ENCODE data around the gene PLXNA3. TPM values are rescaled to one million over a fixed set of nuclear protein-coding genes. Genes with fewer than 3 reads are reported as not detected.

Gene PLXNA3
- polyA plus RNA-seq, 3 donors, result 0.02 to 10.9 TPM; not detected in 1

DNA sequence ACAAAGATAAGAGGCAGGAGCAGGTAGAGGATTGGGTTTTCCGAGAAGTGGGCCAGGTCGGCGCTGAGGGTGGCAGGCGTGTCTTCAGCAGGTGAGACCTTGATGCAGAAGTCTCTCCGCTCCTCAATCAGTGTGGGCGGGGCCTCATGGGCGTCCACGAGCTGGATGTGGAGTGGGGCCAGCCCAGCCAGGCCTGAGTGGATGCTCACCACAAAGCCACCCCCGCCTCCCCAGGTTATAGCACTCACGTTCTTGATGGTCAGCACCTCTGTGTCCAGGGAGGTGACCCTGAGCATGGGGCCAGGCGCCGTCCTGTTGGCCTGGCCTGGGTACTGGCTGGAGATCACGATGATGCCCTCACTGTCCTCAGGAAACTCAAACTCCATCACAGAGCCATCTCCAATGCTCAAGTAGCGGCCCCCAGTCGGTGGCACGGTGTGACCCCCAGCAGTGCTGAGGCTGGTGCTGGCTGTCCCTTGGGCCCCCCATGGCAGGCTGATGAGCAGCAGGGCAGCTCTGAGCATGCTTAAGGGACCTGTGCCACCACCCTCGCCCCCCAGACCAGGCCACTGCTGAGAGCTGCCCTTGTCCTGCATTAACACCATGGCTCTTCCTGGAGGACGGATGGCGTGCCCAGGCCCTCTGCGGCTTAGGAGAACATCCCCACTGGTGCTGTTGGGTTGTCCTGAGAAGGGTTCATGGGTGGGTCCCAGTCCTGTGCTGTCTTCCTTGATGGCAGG, 30.4 kb downstream of the PLXNA3 start:
- WGBS (ENCODE audit: insufficient coverage), result 95% methylated on average over 13 of the region's 20 CpGs
- H3K9me3 Mint-ChIP-seq, result peaks cover 0 to 33% (median 15%) of the 10 kb centered on the region in 7 donors
- Histone ChIP-seq H3K4me1 (ENCODE audit: control insufficient read depth in 1 of 2, insufficient read depth in 2 of 2, low read length in 2 of 2) (peaks cover 41 to 56% of the 10 kb centered on the region in 2 donors), H3K9ac (ENCODE audit: insufficient read depth, low read length, poor library complexity, severe bottlenecking) (no peak overlapping the region), H3K9me3 (replicated peaks in 1 of 2; ENCODE audit: control insufficient read depth in 1 of 2, insufficient read depth in 1 of 2, low read length in 2 of 2) (no peaks in the 10 kb centered on the region), H2AFZ (ENCODE audit: insufficient read depth, low read depth, low read length, poor library complexity, severe bottlenecking) (no peak overlapping the region), H3K79me2 (ENCODE audit: insufficient read depth, low read length) (peaks cover 20% of the 10 kb centered on the region), H3K27me3 (ENCODE audit: control insufficient read depth in 2 of 2, insufficient read depth in 2 of 2, low read length in 2 of 2) (no peaks in the 10 kb centered on the region), H3K36me3 (replicated peaks in 1 of 2; ENCODE audit: control insufficient read depth in 1 of 2, insufficient read depth in 2 of 2, low read length in 2 of 2) (peaks cover 0 to 3% of the 10 kb centered on the region in 2 donors), H3K27ac (ENCODE audit: low read depth in 1 of 2, low read length in 2 of 2) (no peak overlapping the region), H3K4me2 (replicated peaks; ENCODE audit: extremely low read depth, low read length, poor library complexity, severe bottlenecking) (no peak overlapping the region), H4K20me1 (ENCODE audit: insufficient read depth, low read length) (no peaks in the 10 kb centered on the region), H3K4me3 (replicated peaks in 1 of 3; ENCODE audit: low read depth in 2 of 3, low read length in 3 of 3) (no peak overlapping the region)
- peaks cover 0 to 8% (median 0%) of the 10 kb centered on the region in 3 donors for H3K27me3 Mint-ChIP-seq (ENCODE audit: low read depth in 3 of 3)
- peaks cover 12 to 15% of the 10 kb centered on the region in 2 donors for H3K36me3 Mint-ChIP-seq
- no peak overlapping the region for H3K4me3 Mint-ChIP-seq
- H3K27ac Mint-ChIP-seq, result peak overlapping the region in 5 of 7 donors; percentile 11 to 82 (median 42)
- intact Hi-C loops (cut with micrococcal nuclease), result no loop called here
- TF ChIP-seq, protein P1, sequence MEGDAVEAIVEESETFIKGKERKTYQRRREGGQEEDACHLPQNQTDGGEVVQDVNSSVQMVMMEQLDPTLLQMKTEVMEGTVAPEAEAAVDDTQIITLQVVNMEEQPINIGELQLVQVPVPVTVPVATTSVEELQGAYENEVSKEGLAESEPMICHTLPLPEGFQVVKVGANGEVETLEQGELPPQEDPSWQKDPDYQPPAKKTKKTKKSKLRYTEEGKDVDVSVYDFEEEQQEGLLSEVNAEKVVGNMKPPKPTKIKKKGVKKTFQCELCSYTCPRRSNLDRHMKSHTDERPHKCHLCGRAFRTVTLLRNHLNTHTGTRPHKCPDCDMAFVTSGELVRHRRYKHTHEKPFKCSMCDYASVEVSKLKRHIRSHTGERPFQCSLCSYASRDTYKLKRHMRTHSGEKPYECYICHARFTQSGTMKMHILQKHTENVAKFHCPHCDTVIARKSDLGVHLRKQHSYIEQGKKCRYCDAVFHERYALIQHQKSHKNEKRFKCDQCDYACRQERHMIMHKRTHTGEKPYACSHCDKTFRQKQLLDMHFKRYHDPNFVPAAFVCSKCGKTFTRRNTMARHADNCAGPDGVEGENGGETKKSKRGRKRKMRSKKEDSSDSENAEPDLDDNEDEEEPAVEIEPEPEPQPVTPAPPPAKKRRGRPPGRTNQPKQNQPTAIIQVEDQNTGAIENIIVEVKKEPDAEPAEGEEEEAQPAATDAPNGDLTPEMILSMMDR (IDR thresholded peaks at IDR 0.05), result no peak
- DNase-seq, result no peak
- H3K4me1 Mint-ChIP-seq, result peaks cover 32% of the 10 kb centered on the region

DNA sequence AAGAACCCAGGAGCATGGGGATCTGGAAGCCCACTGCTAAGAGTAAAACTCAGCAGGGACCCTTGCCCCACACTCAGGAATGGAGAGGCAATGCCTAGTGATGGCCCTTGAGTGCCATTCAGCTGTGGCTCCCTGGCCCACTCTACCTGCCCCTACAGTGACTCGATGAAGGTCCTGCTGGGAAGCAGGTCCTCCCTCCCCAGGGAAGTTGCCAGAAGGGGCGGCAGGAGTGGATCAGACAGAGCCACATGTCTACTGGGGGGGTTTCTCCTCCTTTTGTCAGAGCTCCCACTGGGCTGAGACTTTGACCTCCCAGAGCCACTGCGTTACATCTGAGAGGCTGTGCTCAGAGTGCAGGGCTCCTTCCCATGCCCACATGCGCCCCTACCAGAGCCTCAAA, 31.1 kb downstream of the PLXNA3 start:
- H3K4me1 Mint-ChIP-seq, result peaks cover 29% of the 10 kb centered on the region
- H3K4me2 ChIP-seq (replicated peaks; ENCODE audit: extremely low read depth, low read length, poor library complexity, severe bottlenecking), result peak overlapping the region; percentile 70
- H3K27me3 Mint-ChIP-seq (ENCODE audit: low read depth in 3 of 3), result peaks cover 0 to 8% (median 0%) of the 10 kb centered on the region in 3 donors
- no peak overlapping the region for H3K9ac ChIP-seq (ENCODE audit: insufficient read depth, low read length, poor library complexity, severe bottlenecking)
- peak overlapping the region in 1 of 3 experiments; percentile 74 for H3K4me3 ChIP-seq (replicated peaks in 1 of 3; ENCODE audit: low read depth in 2 of 3, low read length in 3 of 3)
- no peaks in the 10 kb centered on the region for H3K27me3 ChIP-seq (ENCODE audit: control insufficient read depth in 2 of 2, insufficient read depth in 2 of 2, low read length in 2 of 2)
- H3K27ac Mint-ChIP-seq, result peak overlapping the region in 3 of 7 donors; percentile 19 to 96 (median 94)
- H3K9me3 ChIP-seq (replicated peaks in 1 of 2; ENCODE audit: control insufficient read depth in 1 of 2, insufficient read depth in 1 of 2, low read length in 2 of 2), result no peaks in the 10 kb centered on the region
- H3K4me1 ChIP-seq (ENCODE audit: control insufficient read depth in 1 of 2, insufficient read depth in 2 of 2, low read length in 2 of 2), result peaks cover 38 to 54% of the 10 kb centered on the region in 2 donors
- H3K36me3 ChIP-seq (replicated peaks in 1 of 2; ENCODE audit: control insufficient read depth in 1 of 2, insufficient read depth in 2 of 2, low read length in 2 of 2), result peaks cover 0 to 3% of the 10 kb centered on the region in 2 donors
- intact Hi-C loops (cut with micrococcal nuclease), result no loop called here
- peaks cover 0 to 33% (median 15%) of the 10 kb centered on the region in 7 donors for H3K9me3 Mint-ChIP-seq
- peaks cover 20% of the 10 kb centered on the region for H3K79me2 ChIP-seq (ENCODE audit: insufficient read depth, low read length)
- no peak overlapping the region for H3K27ac ChIP-seq (ENCODE audit: low read depth in 1 of 2, low read length in 2 of 2)
- H2AFZ ChIP-seq (ENCODE audit: insufficient read depth, low read depth, low read length, poor library complexity, severe bottlenecking), result no peak overlapping the region
- TF ChIP-seq, protein P1 (IDR thresholded peaks at IDR 0.05), result no peak
- H3K4me3 Mint-ChIP-seq, result peak overlapping the region; percentile 87 to 90
- peaks cover 12% of the 10 kb centered on the region in 2 donors for H3K36me3 Mint-ChIP-seq
- H4K20me1 ChIP-seq (ENCODE audit: insufficient read depth, low read length), result no peaks in the 10 kb centered on the region
- DNase-seq, result no peak
- WGBS (ENCODE audit: insufficient coverage), result no CpG with 5 or more reads among the region's 4 CpGs

Measured in CD14-positive monocyte (primary cell).